Activated T-helper 2 cell treated with anti-CD3 and anti-CD28 coated beads, Interferon-gamma antibody, Interleukin-2, Interleukin-4, amounts not matched to agents 10 μg/mL and 5 μg/mL and 100 μg/mL, durations not matched to agents 14 hours and 24 hours and 36 hours (primary cell): ENCODE results near the gene PAPPA. TPM values are rescaled to one million over a fixed set of nuclear protein-coding genes. Genes with fewer than 3 reads are reported as not detected.

Source experiments
- DNase-seq: peaks from one replicate; pipeline ENCODE4 v3.0.0; 2021; ENCODE audit warnings: low spot score
- H3K27ac Mint-ChIP-seq: one replicate; pipeline ENCODE4 v1.8.0; 2021; ENCODE audit warnings: mixed read lengths
- H3K27me3 Mint-ChIP-seq: one replicate; pipeline ENCODE4 v1.8.0; 2021; ENCODE audit warnings: low read depth, mixed read lengths
- H3K36me3 Mint-ChIP-seq: one replicate; pipeline ENCODE4 v1.8.0; 2021; ENCODE audit warnings: low read depth, mixed read lengths
- H3K4me1 Mint-ChIP-seq: one replicate; pipeline ENCODE4 v1.8.0; 2021; ENCODE audit warnings: low read depth, mixed read lengths
- H3K4me3 Mint-ChIP-seq: one replicate; pipeline ENCODE4 v1.8.0; 2021; ENCODE audit warnings: low read depth, mild to moderate bottlenecking, moderate library complexity, mixed read lengths
- H3K9me3 Mint-ChIP-seq: one replicate; pipeline ENCODE4 v1.8.0; 2021; ENCODE audit warnings: mixed read lengths
- intact Hi-C: fragments of 100-400 bp; cut with micrococcal nuclease; formaldehyde crosslinking; loops from one replicate; pipeline ENCODE4 v1.15.1; 2023
- total RNA-seq: library from RNA; stranded (reverse); gene quantifications from 2 replicates; pipeline ENCODE4 v1.2.3, GENCODE V29; 2022

The PAPPA gene
- total RNA-seq, 1 donor from 2014 or later, result not detected

DNA sequence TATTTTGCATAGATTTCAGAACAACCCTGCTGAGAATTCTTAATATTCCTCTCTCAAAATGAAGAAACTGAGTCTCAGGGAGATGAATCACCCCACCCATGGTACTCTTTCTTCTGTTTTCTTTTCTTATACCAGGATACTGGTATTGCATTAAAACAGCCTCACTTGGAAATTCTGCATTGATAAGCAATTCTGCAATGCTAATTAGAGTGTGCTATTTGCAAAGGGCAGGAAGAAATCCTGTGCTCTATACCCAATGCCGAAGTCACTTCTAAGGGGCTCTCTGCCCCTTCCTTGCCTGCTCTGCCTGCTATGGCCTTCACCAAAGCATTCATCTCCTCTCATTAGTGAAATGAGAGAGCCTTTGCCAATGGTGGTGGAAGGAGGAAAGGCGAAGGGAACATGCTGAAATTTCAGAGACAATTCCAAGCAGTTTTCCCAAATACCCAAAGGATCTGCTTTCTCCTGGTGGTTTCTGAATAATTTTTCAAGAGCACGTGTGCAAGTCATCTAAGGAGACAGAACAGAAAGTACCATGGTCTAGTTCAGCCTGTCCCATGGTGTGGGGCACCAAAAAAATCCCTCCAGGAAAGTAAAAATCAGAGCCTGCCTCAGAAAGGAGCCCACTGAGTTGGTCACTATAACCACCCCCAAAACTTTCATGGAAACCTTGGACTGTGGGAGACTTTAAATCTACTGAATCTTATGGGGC is 156.5 kb downstream of the PAPPA start:
- no peaks in the 10 kb centered on the region for H3K4me1 Mint-ChIP-seq
- intact Hi-C loops, result no loop called here
- H3K9me3 Mint-ChIP-seq, result no peaks in the 10 kb centered on the region
- no peak overlapping the region for H3K27ac Mint-ChIP-seq
- H3K27me3 Mint-ChIP-seq, result no peaks in the 10 kb centered on the region
- H3K4me3 Mint-ChIP-seq, result no peak overlapping the region
- H3K36me3 Mint-ChIP-seq, result no peaks in the 10 kb centered on the region
- DNase-seq, result no peak

DNA sequence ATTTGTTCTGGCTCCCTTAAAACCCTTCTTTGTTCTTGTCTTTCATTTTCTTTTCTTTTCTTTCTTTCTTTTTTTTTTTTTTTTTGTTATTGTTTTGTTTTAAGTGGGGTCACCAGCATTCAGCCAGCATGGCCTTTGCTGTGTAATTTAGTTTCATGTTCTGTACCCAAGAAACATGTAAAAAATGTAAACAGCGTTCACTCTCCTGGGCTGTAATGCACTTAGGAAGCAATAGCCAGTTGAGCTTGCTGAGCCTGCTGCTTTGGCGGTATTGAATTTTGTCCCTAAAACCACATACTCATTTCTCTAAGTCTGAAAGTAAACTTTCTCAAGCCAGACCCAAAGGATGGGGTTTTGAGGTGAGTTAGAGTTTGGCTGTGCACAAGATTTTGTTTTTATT is 158.6 kb downstream of the PAPPA start:
- no peak overlapping the region for H3K27ac Mint-ChIP-seq
- intact Hi-C loops, result no loop called here
- no peak overlapping the region for H3K4me3 Mint-ChIP-seq
- H3K9me3 Mint-ChIP-seq, result no peaks in the 10 kb centered on the region
- H3K36me3 Mint-ChIP-seq, result no peaks in the 10 kb centered on the region
- H3K4me1 Mint-ChIP-seq, result no peaks in the 10 kb centered on the region
- no peaks in the 10 kb centered on the region for H3K27me3 Mint-ChIP-seq
- DNase-seq, result no peak

DNA sequence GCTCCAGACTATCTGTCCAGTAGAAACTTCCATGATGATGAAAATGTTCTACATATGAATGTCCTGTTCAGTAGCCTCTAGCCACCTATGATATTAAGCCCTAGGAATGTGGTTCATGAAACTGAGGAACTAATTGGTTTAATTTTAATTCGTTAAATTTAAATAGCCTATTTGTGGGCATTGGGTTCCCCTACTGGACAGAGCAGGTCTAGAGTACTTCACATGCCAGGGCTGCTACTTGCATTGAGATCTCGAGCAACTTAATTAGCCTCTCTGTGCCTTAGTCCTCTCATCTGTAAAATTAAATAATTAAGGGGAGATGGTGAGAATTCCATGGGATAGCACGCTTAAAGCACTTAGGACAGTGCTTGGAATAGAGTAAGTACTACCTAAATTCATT is 160.0 kb downstream of the PAPPA start:
- no peaks in the 10 kb centered on the region for H3K27me3 Mint-ChIP-seq

DNA sequence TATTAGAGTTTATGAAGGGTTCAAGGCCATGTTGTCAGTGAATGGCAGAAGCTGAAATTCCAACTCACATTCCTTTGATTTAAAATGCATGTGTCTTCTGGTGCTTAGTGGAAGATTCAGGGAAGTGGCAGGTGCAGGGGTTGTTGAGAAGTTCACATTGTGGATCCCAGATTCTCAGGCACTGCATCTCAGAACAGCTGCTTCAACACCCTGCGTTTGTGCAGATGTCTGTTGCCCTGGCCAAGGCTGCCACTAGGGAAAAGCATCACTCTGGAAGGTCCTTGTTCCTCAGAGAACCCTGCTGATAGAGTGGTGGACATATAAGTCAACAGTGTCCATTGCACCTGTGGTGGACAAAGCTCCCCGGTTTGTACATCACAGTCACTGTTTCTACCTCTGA is 162.7 kb downstream of the PAPPA start:
- H3K27me3 Mint-ChIP-seq, result no peaks in the 10 kb centered on the region
- no peaks in the 10 kb centered on the region for H3K9me3 Mint-ChIP-seq
- intact Hi-C loops, result no loop called here
- no peaks in the 10 kb centered on the region for H3K36me3 Mint-ChIP-seq
- no peak overlapping the region for H3K4me3 Mint-ChIP-seq
- no peak overlapping the region for H3K27ac Mint-ChIP-seq
- H3K4me1 Mint-ChIP-seq, result no peaks in the 10 kb centered on the region
- no peak for DNase-seq

More for the DNA sequence above, 160.0 kb downstream of the PAPPA start:
- H3K36me3 Mint-ChIP-seq, result no peaks in the 10 kb centered on the region
- H3K9me3 Mint-ChIP-seq, result no peaks in the 10 kb centered on the region
- no peaks in the 10 kb centered on the region for H3K4me1 Mint-ChIP-seq
- no peak overlapping the region for H3K27ac Mint-ChIP-seq
- H3K4me3 Mint-ChIP-seq, result no peak overlapping the region
- DNase-seq, result no peak
- intact Hi-C loops, result no loop called here

DNA sequence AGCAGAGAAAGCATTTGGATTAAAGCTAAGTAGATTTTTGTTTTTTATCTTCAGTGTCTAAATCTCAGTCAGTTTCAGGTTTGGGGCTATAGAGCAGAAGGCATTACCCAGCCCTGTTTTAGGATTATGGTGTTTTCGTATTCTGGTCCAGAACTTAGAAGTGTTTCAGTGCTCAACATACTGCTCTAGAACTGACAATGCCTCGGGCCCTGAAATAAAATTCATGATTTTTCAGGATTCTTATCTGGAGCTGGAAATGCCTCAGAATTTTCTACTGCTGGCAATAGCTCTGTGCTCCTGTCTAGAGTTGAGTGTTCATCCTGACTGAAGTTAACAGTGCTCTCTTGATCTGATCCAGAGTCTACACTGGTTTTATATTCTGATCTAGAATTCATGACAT is 163.9 kb downstream of the PAPPA start:
- no peak for DNase-seq
- no peaks in the 10 kb centered on the region for H3K9me3 Mint-ChIP-seq
- H3K36me3 Mint-ChIP-seq, result no peaks in the 10 kb centered on the region
- intact Hi-C loops, result no loop called here
- H3K4me1 Mint-ChIP-seq, result no peaks in the 10 kb centered on the region
- H3K27ac Mint-ChIP-seq, result no peak overlapping the region
- H3K4me3 Mint-ChIP-seq, result no peak overlapping the region
- H3K27me3 Mint-ChIP-seq, result no peaks in the 10 kb centered on the region

DNA sequence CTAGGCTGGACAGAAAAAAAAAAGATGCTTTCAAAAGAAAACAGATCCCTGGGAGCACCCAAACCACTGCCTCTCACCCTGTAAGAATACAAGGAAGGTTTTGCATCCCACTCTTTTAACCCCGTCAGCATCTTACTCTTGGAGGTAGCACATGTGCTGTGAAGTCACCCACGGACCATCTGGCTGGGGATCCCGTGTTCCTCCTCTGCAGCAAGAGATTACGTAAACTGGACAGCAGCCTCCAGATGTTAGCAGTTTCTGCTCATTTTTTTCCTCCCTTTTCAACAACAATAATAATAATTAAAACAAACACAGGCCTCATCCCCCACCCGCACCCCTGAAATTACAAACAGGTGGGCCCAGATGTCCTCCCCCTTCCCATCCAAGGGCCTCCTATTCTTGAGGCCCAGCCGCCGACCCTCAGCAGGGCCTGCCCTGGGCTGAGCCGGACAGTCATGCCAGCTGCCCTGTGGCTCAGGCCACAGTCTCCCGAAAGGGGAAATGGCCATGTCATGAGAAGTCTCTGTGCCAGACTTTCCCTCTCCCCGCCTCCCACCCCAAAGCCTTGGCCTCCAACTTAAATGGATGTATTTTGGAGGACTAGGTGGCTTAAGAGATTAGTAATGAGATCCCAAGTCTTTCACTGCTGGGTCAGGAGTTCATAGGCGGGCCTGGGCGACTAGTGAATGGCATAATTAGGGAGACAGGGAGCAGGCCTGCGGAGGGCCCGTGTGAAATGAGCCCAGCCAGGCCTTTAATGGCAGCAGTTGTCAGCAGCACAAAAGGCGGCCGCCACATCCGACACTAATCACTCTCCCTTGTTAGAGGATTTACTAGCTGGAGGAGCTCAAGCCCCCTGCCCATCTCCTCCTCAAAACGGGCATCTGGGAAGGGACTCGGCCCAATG is 165.1 kb downstream of the PAPPA start:
- Mint-ChIP-seq H3K4me3 (no peak overlapping the region), H3K27ac (no peak overlapping the region), H3K27me3 (no peaks in the 10 kb centered on the region), H3K9me3 (no peaks in the 10 kb centered on the region), H3K4me1 (no peaks in the 10 kb centered on the region), H3K36me3 (no peaks in the 10 kb centered on the region)
- DNase-seq, result no peak
- intact Hi-C loops, result no loop called here

DNA sequence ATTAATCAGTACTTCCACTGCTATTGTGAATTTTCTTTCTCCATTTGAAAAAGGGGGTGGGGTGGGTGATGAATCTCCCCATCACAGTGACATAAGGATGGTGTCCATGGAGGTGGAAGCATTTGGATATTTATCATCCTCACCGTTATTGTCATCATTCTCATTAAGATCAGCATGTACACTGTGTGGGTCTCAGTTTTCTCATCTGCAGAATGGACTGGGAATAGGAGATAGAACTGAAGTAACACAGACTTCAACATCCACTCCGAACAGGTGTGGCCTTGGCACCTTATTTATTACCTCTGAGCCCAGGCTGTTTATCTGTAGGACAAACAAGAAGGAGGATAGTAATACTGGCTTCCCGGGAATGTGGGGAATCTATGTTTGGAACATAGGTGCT is 165.9 kb downstream of the PAPPA start:
- Mint-ChIP-seq H3K9me3 (no peaks in the 10 kb centered on the region), H3K36me3 (no peaks in the 10 kb centered on the region), H3K27me3 (no peaks in the 10 kb centered on the region), H3K27ac (no peak overlapping the region), H3K4me1 (no peaks in the 10 kb centered on the region), H3K4me3 (no peak overlapping the region)
- intact Hi-C loops, result no loop called here
- DNase-seq, result no peak

DNA sequence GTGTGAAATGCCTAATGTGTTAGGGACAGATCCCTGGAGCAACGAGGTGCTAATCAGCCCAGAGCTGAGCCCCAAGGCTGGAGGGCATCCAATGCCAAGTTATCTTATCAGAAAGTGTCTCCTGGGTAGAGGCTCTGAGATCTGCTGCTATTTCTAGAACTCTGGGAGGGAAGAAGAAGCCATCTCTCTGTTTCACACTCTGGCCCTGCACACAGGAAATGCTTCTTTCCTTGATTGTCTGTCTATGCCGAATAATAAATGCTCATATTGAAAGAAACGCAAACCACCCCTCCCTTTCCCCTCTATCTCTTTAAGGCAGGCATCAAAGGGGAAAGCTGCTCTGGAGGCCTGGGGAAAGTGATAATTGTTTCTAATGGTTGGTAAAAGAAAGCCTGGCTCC is 166.7 kb downstream of the PAPPA start:
- Mint-ChIP-seq H3K36me3 (no peaks in the 10 kb centered on the region), H3K4me1 (no peaks in the 10 kb centered on the region), H3K9me3 (no peaks in the 10 kb centered on the region), H3K27ac (no peak overlapping the region), H3K27me3 (no peaks in the 10 kb centered on the region), H3K4me3 (no peak overlapping the region)
- DNase-seq, result no peak
- intact Hi-C loops, result no loop called here

DNA sequence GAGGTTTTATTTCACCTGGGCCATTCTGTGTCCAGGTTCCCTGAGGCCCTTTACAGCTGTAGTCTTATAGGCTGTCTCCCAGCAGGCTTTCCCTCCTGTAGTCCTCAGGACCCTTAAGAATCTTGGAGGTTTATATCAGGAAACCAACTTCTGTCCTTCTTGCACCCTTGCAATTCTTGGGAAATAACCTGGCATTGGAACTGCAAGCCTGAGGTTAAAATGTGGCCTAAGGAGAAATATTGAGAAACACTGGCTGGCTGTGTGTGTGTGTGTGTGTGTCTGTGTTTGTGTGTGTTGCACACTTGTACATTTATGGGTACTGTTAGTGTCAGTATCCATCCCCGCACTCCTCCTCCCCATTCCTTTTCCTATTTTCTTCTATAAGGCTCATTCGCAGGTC is 168.9 kb downstream of the PAPPA start:
- no peaks in the 10 kb centered on the region for H3K36me3 Mint-ChIP-seq
- H3K27ac Mint-ChIP-seq, result no peak overlapping the region

DNA sequence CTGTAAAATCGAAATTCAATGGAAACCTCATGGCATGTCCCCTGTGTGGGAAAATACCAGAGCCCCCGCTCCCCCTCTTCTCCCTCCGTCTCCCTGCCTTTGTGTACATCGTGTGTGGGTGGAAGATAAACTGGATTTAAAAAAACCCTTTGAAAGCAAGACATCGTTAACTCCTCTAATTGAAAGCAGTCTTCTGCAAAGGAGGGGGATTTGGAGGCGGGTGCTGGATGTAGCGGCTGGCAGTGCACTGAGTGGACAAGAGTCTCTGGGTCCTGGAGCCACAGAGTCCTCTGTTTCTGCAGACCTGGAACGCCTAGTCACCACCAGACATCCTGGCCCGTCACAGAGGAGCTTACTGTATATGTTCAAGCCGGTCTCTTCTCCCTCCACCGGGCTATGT is 169.4 kb downstream of the PAPPA start:
- H3K4me1 Mint-ChIP-seq, result no peaks in the 10 kb centered on the region
- intact Hi-C loops, result no loop called here
- no peak overlapping the region for H3K27ac Mint-ChIP-seq
- no peak overlapping the region for H3K4me3 Mint-ChIP-seq
- H3K36me3 Mint-ChIP-seq, result no peaks in the 10 kb centered on the region
- no peaks in the 10 kb centered on the region for H3K27me3 Mint-ChIP-seq
- no peak for DNase-seq
- no peaks in the 10 kb centered on the region for H3K9me3 Mint-ChIP-seq

More for the DNA sequence above, 168.9 kb downstream of the PAPPA start:
- H3K4me1 Mint-ChIP-seq, result no peaks in the 10 kb centered on the region
- intact Hi-C loops, result no loop called here
- H3K9me3 Mint-ChIP-seq, result no peaks in the 10 kb centered on the region
- DNase-seq, result no peak
- H3K27me3 Mint-ChIP-seq, result no peaks in the 10 kb centered on the region
- no peak overlapping the region for H3K4me3 Mint-ChIP-seq

DNA sequence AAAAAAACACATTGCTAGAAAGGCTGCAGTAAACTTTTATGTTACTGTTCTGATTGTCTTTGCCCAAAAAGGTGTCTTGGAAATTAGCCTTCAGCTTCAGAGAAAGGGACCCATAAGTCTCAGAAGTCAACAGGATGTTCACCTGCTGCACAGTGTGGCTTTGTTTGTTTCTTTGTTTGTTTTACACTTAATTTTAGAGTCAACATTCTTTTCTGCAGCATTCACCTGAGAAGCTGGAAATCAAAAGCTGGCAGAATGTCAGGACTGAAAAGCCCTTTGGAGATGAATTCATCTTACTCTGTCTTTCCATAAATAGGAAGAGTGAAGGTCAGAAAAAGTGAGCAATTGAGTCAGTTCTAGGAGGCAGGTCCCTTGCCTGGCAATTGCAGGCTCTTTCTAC is 170.0 kb downstream of the PAPPA start:
- Mint-ChIP-seq H3K4me1 (no peaks in the 10 kb centered on the region), H3K9me3 (no peaks in the 10 kb centered on the region)

DNA sequence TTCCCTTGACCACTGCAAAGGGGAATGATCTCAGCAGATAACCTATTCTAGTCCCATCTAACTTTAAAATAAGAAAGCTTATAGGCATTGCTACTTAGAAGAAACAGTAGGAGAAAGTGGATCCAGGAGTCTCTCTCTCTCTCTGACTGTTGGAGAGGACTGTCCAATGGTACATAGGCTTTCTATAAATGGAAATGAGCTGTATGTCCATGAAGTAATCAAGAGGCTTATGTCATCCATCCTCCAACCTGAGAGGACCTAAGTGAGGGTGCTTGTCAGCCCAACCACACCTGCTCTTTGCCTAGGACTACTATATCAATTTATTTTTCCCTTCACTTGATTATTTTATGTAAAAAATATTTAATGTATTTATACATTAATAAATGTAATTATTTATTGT is 172.3 kb downstream of the PAPPA start:
- Mint-ChIP-seq H3K9me3 (no peaks in the 10 kb centered on the region), H3K4me3 (no peak overlapping the region), H3K4me1 (no peaks in the 10 kb centered on the region), H3K27ac (no peak overlapping the region), H3K27me3 (no peaks in the 10 kb centered on the region), H3K36me3 (no peaks in the 10 kb centered on the region)
- intact Hi-C loops, result no loop called here
- no peak for DNase-seq

More for the DNA sequence above, 170.0 kb downstream of the PAPPA start:
- Mint-ChIP-seq H3K27me3 (no peaks in the 10 kb centered on the region), H3K36me3 (no peaks in the 10 kb centered on the region), H3K4me3 (no peak overlapping the region), H3K27ac (no peak overlapping the region)
- intact Hi-C loops, result no loop called here
- DNase-seq, result no peak

DNA sequence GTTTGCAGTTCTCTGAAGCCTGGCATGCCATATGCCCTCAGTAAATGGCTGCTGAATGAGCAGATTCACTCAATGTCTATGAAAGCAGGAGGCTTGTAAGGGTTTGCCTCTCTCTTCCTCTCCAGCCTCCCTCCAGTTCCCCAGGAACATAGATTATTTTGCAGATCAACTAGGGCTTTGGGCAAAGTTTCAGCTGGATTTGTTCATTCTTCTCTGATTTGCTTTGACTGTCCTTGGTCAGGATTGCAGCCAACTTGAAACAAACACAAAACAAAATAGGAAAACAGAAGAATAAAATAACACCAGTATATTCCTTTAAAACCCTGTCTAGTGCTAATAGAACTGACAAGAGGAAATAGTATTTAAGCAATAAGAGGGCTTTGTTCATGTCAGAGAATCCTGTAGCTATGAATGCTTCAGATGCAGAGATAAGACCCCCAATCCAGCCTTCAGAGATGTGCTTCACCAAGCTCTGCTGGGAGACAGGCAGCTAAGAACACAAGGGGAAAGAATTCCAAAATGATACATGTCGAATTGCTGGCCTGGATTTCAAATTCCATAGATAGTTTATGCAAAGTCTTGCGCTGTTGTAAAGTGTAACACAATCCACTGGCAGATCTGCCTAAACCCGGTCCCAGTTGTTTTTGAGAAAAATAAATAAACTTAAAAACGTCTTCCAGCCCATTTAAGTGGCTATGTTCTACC is 174.3 kb downstream of the PAPPA start:
- H3K36me3 Mint-ChIP-seq, result no peaks in the 10 kb centered on the region
- no peaks in the 10 kb centered on the region for H3K27me3 Mint-ChIP-seq
- no peak overlapping the region for H3K4me3 Mint-ChIP-seq
- intact Hi-C loops, result no loop called here
- no peak for DNase-seq
- H3K9me3 Mint-ChIP-seq, result no peaks in the 10 kb centered on the region
- no peak overlapping the region for H3K27ac Mint-ChIP-seq
- no peaks in the 10 kb centered on the region for H3K4me1 Mint-ChIP-seq
